ENCODE data around the gene KPTN. TPM values are rescaled to one million over a fixed set of nuclear protein-coding genes. Genes with fewer than 3 reads are reported as not detected.

KPTN gene
- total RNA-seq, 1 experiment from 2014 or later = 17.6 TPM

GRCh38 chr19:47447470-47448359 is 36.3 kb downstream of the KPTN start:
- H3K36me3 Mint-ChIP-seq (ENCODE audit: insufficient read depth, unreplicated experiment) = no peaks in the 10 kb centered on the region
- peaks cover 10% of the 10 kb centered on the region for H3K4me1 Mint-ChIP-seq (ENCODE audit: insufficient read depth, unreplicated experiment)
- intact Hi-C loops (cut with micrococcal nuclease) = no loop called here
- POLR2A ChIA-PET = no interaction called here
- H3K27me3 Mint-ChIP-seq (ENCODE audit: insufficient read depth, unreplicated experiment) = peaks cover 78% of the 10 kb centered on the region
- DNase-seq (ENCODE audit: unreplicated experiment) = no peak
- no TSS peak for BruUV-seq (replicated peaks)
- H3K4me3 Mint-ChIP-seq (ENCODE audit: unreplicated experiment) = no peak overlapping the region
- peaks cover 5% of the 10 kb centered on the region for H3K9me3 Mint-ChIP-seq (ENCODE audit: unreplicated experiment)
- H3K27ac Mint-ChIP-seq (ENCODE audit: low read depth, unreplicated experiment) = no peak overlapping the region
- TF ChIP-seq, protein P1, sequence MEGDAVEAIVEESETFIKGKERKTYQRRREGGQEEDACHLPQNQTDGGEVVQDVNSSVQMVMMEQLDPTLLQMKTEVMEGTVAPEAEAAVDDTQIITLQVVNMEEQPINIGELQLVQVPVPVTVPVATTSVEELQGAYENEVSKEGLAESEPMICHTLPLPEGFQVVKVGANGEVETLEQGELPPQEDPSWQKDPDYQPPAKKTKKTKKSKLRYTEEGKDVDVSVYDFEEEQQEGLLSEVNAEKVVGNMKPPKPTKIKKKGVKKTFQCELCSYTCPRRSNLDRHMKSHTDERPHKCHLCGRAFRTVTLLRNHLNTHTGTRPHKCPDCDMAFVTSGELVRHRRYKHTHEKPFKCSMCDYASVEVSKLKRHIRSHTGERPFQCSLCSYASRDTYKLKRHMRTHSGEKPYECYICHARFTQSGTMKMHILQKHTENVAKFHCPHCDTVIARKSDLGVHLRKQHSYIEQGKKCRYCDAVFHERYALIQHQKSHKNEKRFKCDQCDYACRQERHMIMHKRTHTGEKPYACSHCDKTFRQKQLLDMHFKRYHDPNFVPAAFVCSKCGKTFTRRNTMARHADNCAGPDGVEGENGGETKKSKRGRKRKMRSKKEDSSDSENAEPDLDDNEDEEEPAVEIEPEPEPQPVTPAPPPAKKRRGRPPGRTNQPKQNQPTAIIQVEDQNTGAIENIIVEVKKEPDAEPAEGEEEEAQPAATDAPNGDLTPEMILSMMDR (IDR thresholded peaks at IDR 0.05; ENCODE audit: unreplicated experiment) = no peak
- CTCF ChIA-PET = interaction anchor here (0.6 kb wide), 1 partner anchor 62 kb away, joined by 3 read pairs; no protein-coding TSS in a partner anchor

DNA sequence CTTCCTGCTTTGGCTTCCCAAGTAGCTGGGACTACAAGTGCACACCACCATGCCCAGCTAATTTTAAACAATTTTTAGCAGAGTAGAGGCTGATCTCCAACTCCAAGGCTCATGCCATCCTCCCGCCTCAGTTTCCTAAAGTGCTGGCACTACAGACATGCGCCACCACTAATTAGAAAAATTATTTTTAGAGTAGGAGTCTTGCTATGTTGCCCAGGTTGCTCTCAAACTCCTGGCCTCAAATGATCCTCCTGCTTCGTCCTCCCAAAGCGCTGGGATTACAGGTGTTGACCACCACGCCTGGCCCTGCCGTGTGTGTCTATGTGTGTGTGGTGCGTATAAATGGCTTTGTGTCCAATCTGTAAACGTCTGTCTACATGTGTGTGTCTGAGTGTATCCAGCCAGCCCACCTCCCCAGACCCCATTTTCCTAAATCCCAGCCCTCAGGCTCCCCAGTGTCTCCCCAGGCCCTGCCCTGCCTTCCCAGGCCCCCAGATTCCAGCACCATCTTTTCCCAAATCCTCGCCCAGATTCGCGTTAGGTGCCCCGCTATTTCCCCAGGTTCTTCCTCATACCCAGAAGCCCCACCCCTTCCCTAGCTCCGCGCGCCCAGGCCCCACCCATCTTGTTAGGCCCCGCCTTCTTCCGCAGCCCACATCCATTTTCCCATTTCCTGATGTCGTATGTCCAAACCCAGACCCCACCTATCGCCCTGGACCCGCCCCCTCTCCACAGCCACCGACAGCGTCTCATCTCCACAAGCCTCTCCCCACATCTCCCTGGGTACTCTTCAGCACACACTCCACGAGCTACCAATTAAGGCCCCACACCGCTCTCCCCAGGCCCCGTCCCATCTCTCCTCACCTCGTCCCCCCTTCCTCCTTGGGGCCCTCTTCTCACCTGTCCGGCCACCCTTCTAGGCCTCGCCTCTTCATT is 37.2 kb downstream of the KPTN start:
- DNase-seq (ENCODE audit: unreplicated experiment) = no peak
- Mint-ChIP-seq H3K9me3 (ENCODE audit: unreplicated experiment) (peaks cover 5% of the 10 kb centered on the region), H3K27me3 (ENCODE audit: insufficient read depth, unreplicated experiment) (peaks cover 87% of the 10 kb centered on the region), H3K36me3 (ENCODE audit: insufficient read depth, unreplicated experiment) (no peaks in the 10 kb centered on the region), H3K27ac (ENCODE audit: low read depth, unreplicated experiment) (no peak overlapping the region), H3K4me3 (ENCODE audit: unreplicated experiment) (no peak overlapping the region), H3K4me1 (ENCODE audit: insufficient read depth, unreplicated experiment) (peaks cover 10% of the 10 kb centered on the region)
- BruUV-seq (replicated peaks) = no TSS peak
- POLR2A ChIA-PET = no interaction called here
- CTCF ChIA-PET = interaction anchor here (0.6 to 1.9 kb wide), 3 partner anchors 10 to 260 kb away, joined by 3 to 8 read pairs (median 5); no protein-coding TSS in a partner anchor
- intact Hi-C loops (cut with micrococcal nuclease) = no loop called here
- TF ChIP-seq, protein P1 (IDR thresholded peaks at IDR 0.05; ENCODE audit: unreplicated experiment) = no peak

- ChIA-PET POLR2A (no interaction called here), CTCF (interaction anchor here (0.6 to 1.9 kb wide), 4 partner anchors 10 to 261 kb away, joined by 3 to 8 read pairs (median 4); no protein-coding TSS in a partner anchor)
- Mint-ChIP-seq H3K4me3 (ENCODE audit: unreplicated experiment) (no peak overlapping the region), H3K36me3 (ENCODE audit: insufficient read depth, unreplicated experiment) (no peaks in the 10 kb centered on the region), H3K27me3 (ENCODE audit: insufficient read depth, unreplicated experiment) (peaks cover 96% of the 10 kb centered on the region), H3K4me1 (ENCODE audit: insufficient read depth, unreplicated experiment) (peaks cover 10% of the 10 kb centered on the region), H3K27ac (ENCODE audit: low read depth, unreplicated experiment) (peak overlapping the region; percentile 8), H3K9me3 (ENCODE audit: unreplicated experiment) (peaks cover 5% of the 10 kb centered on the region)
- intact Hi-C loops (cut with micrococcal nuclease) = no loop called here
- BruUV-seq (replicated peaks) = no TSS peak
- TF ChIP-seq, protein P1 (IDR thresholded peaks at IDR 0.05; ENCODE audit: unreplicated experiment) = no peak
- DNase-seq (ENCODE audit: unreplicated experiment) = no peak
Measured at GRCh38 chr19:47445937-47446402, 38.0 kb downstream of the KPTN start.
